Measurements from ENCODE around the gene VEGFB.
"Not testable (repeated sequence)": the region's sequence is repeated elsewhere in the genome, so short reads cannot be mapped to it uniquely, and the experiment has no call there.

The VEGFB gene

GRCh38 chr11:64232182-64232966 is 2.0 kb upstream of the VEGFB start:
- DNase-seq, result no peak

GRCh38 chr11:64232967-64233315 is 1.4 kb upstream of the VEGFB start:
- no peak for DNase-seq

GRCh38 chr11:64234647-64235379 is 429 bp downstream of the VEGFB start:
- DNase-seq, result no peak

- DNase-seq, result no peak
These were observed 1.2 kb downstream of the VEGFB start for GRCh38 chr11:64235437-64236161.

GRCh38 chr11:64237484-64237951 is 3.1 kb downstream of the VEGFB start:
- DNase-seq, result no peak

- no peak for DNase-seq
These were observed 3.7 kb downstream of the VEGFB start for GRCh38 chr11:64238076-64238475.

- peak; percentile 81 for DNase-seq
These were observed 4.6 kb downstream of the VEGFB start for GRCh38 chr11:64238999-64239398.

- DNase-seq, result peak; percentile 70
These were observed 5.5 kb downstream of the VEGFB start for GRCh38 chr11:64239662-64240434.

GRCh38 chr11:64240435-64241240 is 6.3 kb downstream of the VEGFB start, which contains the start of gene FKBP2:
TSS of gene FKBP2 (plus strand) at chr11:64241095. CDS start at chr11:64242388, 1,293 bp downstream.
- peak; percentile 91 for DNase-seq

- no peak for DNase-seq
These were observed 6.8 kb downstream of the VEGFB start for GRCh38 chr11:64241241-64241490.

- peak; percentile 96 for DNase-seq
These were observed 7.3 kb downstream of the VEGFB start for GRCh38 chr11:64241491-64242374.

GRCh38 chr11:64243236-64243854 is 9.0 kb downstream of the VEGFB start:
- DNase-seq, result no peak

GRCh38 chr11:64244107-64244506 is 9.7 kb downstream of the VEGFB start:
- DNase-seq, result no peak

GRCh38 chr11:64244966-64245365 is 10.6 kb downstream of the VEGFB start:
- no peak for DNase-seq

- peak; percentile 32 for DNase-seq
These were observed 11.0 kb downstream of the VEGFB start for GRCh38 chr11:64245401-64245796.

- no peak for DNase-seq
These were observed 11.6 kb downstream of the VEGFB start for GRCh38 chr11:64245797-64246620.

- not testable (repeated sequence) for DNase-seq
These were observed 12.2 kb downstream of the VEGFB start for GRCh38 chr11:64246621-64246870.

- peak; percentile 47 for DNase-seq
These were observed 12.7 kb downstream of the VEGFB start, which contains the start of gene PPP1R14B for GRCh38 chr11:64246871-64247728. TSS of gene PPP1R14B (minus strand) at chr11:64246943. CDS start at chr11:64246673, 270 bp downstream.

Measured in GF-D8 (cell line).